Liver (tissue), 9 donors: ENCODE results near the gene FCRLA. TPM values are rescaled to one million over a fixed set of nuclear protein-coding genes. Genes with fewer than 3 reads are reported as not detected.

Source experiments
- DNase-seq: peaks from one replicate; pipeline ENCODE4 v3.0.0-alpha.2; 2017; ENCODE audit warnings: low spot score
- H3K27ac ChIP-seq, 2 donors: one replicate each; pipeline ENCODE4 v1.7.0; 2013; ENCODE audit warnings: inconsistent platforms in 2 of 2, low read length in 2 of 2, control low read depth in 1 of 2, low read depth in 1 of 2, mild to moderate bottlenecking in 1 of 2
- H3K27me3 ChIP-seq, 4 donors: one replicate each; pipeline versions ENCODE4 v1.6.1 to v1.7.0; 2013; ENCODE audit warnings: low read length in 3 of 4, inconsistent platforms in 1 of 4, mild to moderate bottlenecking in 1 of 4, moderate library complexity in 1 of 4; ENCODE audit not compliant: control insufficient read depth in 4 of 4, insufficient read depth in 4 of 4
- H3K36me3 ChIP-seq, 4 donors: one replicate each; pipeline versions ENCODE4 v1.6.1 to v1.7.0; 2013; ENCODE audit warnings: low read length in 3 of 4, mild to moderate bottlenecking in 3 of 4, low read depth in 1 of 4, moderate library complexity in 1 of 4; ENCODE audit not compliant: control insufficient read depth in 4 of 4, insufficient read depth in 3 of 4
- H3K4me1 ChIP-seq, 4 donors: one replicate each; pipeline versions ENCODE4 v1.6.1 to v1.7.0; 2013; ENCODE audit warnings: low read length in 3 of 4, mild to moderate bottlenecking in 3 of 4, moderate library complexity in 1 of 4; ENCODE audit not compliant: control insufficient read depth in 4 of 4, insufficient read depth in 4 of 4
- H3K4me3 ChIP-seq, 3 donors: one replicate each; pipeline versions ENCODE4 v1.6.1 to v1.7.0; 2013; ENCODE audit warnings: low read length in 3 of 3, control low read depth in 1 of 3, low read depth in 1 of 3, mild to moderate bottlenecking in 1 of 3
- H3K9ac ChIP-seq, 2 donors: one replicate each; pipeline ENCODE4 v1.7.0; 2013; ENCODE audit warnings: low read length in 2 of 2, mild to moderate bottlenecking in 2 of 2, moderate library complexity in 2 of 2, control low read depth in 1 of 2, low read depth in 1 of 2
- H3K9me3 ChIP-seq, 4 donors: one replicate each; pipeline versions ENCODE4 v1.6.1 to v1.7.0; 2013; ENCODE audit warnings: low read length in 3 of 4; ENCODE audit not compliant: control insufficient read depth in 4 of 4
- CTCF ChIP-seq: fragments of 150-350 bp; IDR thresholded peaks from 2 replicates; pipeline ENCODE4 v1.5.1; 2017; ENCODE audit warnings: improper control_type of control experiment, low read depth, low read length; ENCODE audit not compliant: missing input control
- FOXA1 ChIP-seq: IDR thresholded peaks from 2 replicates; pipeline ENCODE4 v1.6.1; 2016; ENCODE audit warnings: antibody characterized with exemption
- GABPA ChIP-seq, 2 donors: IDR thresholded peaks in 1 of 2; conservative IDR thresholded peaks in 1 of 2; 2 replicates each; pipeline ENCODE4 v1.6.1; 2016; ENCODE audit warnings: antibody characterized with exemption in 2 of 2, mild to moderate bottlenecking in 1 of 2, moderate library complexity in 1 of 2
- HNF4A ChIP-seq, 2 donors: conservative IDR thresholded peaks; 2 replicates each; pipeline ENCODE4 v1.6.1; 2016; ENCODE audit warnings: antibody characterized with exemption in 2 of 2, mild to moderate bottlenecking in 2 of 2
- HNF4G ChIP-seq: IDR thresholded peaks from 2 replicates; pipeline ENCODE4 v1.6.1; 2016; ENCODE audit warnings: antibody characterized with exemption
- JUND ChIP-seq, 2 donors: IDR thresholded peaks; 2 replicates each; pipeline ENCODE4 v1.6.1; 2016; ENCODE audit warnings: antibody characterized with exemption in 2 of 2
- NR2F2 ChIP-seq: IDR thresholded peaks from 2 replicates; pipeline ENCODE4 v1.6.1; 2016; ENCODE audit warnings: antibody characterized with exemption
- RAD21 ChIP-seq, 2 donors: IDR thresholded peaks; 2 replicates each; pipeline ENCODE4 v1.6.1; 2016; ENCODE audit warnings: antibody characterized with exemption in 2 of 2, mild to moderate bottlenecking in 2 of 2
- RXRA ChIP-seq, 2 donors: IDR thresholded peaks; 2 replicates each; pipeline ENCODE4 v1.6.1; 2017 to 2018; ENCODE audit warnings: antibody characterized with exemption in 2 of 2, mild to moderate bottlenecking in 1 of 2
- TAF1 ChIP-seq: conservative IDR thresholded peaks from 2 replicates; pipeline ENCODE4 v1.6.1; 2016; ENCODE audit warnings: antibody characterized with exemption, mild to moderate bottlenecking
- WGBS: extraction: QIAGEN DNeasy Blood & Tissue Kit; methylation state at CpG from one replicate; pipeline ENCODE4 v1.1.7; 2013; 5-methylcytosine and 5-hydroxymethylcytosine counted together
- polyA plus RNA-seq, 2 donors: library from polyadenylated mRNA; stranded (reverse) in 1 of 2; unstranded in 1 of 2; fragments of 200-250 nt in 1 of 2; fragments of >200 nt in 1 of 2; fragmentation: Nextera tagmentation in 1 of 2; extraction: Ambion mirVana in 1 of 2; gene quantifications; one replicate each; pipeline versions ENCODE4 v1.2.1 to v1.2.3, GENCODE V29; 2013 to 2015
- total RNA-seq, 2 donors: library from RNA; depleted of rRNA; stranded (reverse); fragments of >200 nt; gene quantifications; one replicate each; pipeline ENCODE4 v1.2.3, GENCODE V29; 2014
- TF ChIP-seq, protein P1 (sequence below): IDR thresholded peaks from 2 replicates; pipeline ENCODE4 v1.6.1; 2016; ENCODE audit warnings: antibody characterized with exemption
- TF ChIP-seq, protein P2 (sequence below): IDR thresholded peaks from 2 replicates; pipeline ENCODE4 v1.6.1; 2016; ENCODE audit warnings: antibody characterized with exemption
- donor health status: healthy.
- donor health status: healthy.
- donor health status: healthy.
- donor health status: healthy.
- donor health status: healthy.

FCRLA gene
- total and polyA plus RNA-seq, 4 donors, result 0.06 to 3.3 (median 0.29) TPM

- TF ChIP-seq, protein P1, sequence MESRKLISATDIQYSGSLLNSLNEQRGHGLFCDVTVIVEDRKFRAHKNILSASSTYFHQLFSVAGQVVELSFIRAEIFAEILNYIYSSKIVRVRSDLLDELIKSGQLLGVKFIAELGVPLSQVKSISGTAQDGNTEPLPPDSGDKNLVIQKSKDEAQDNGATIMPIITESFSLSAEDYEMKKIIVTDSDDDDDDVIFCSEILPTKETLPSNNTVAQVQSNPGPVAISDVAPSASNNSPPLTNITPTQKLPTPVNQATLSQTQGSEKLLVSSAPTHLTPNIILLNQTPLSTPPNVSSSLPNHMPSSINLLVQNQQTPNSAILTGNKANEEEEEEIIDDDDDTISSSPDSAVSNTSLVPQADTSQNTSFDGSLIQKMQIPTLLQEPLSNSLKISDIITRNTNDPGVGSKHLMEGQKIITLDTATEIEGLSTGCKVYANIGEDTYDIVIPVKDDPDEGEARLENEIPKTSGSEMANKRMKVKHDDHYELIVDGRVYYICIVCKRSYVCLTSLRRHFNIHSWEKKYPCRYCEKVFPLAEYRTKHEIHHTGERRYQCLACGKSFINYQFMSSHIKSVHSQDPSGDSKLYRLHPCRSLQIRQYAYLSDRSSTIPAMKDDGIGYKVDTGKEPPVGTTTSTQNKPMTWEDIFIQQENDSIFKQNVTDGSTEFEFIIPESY, result no peak
- TF ChIP-seq NR2F2 (no peak), GABPA (IDR thresholded peaks at IDR 0.05 in 1 of 2, conservative IDR thresholded peaks at IDR 0.05 in 1 of 2) (no peak)
Measured at GRCh38 chr1:161710560-161710959, 3.5 kb downstream of the FCRLA start (continued).

DNA sequence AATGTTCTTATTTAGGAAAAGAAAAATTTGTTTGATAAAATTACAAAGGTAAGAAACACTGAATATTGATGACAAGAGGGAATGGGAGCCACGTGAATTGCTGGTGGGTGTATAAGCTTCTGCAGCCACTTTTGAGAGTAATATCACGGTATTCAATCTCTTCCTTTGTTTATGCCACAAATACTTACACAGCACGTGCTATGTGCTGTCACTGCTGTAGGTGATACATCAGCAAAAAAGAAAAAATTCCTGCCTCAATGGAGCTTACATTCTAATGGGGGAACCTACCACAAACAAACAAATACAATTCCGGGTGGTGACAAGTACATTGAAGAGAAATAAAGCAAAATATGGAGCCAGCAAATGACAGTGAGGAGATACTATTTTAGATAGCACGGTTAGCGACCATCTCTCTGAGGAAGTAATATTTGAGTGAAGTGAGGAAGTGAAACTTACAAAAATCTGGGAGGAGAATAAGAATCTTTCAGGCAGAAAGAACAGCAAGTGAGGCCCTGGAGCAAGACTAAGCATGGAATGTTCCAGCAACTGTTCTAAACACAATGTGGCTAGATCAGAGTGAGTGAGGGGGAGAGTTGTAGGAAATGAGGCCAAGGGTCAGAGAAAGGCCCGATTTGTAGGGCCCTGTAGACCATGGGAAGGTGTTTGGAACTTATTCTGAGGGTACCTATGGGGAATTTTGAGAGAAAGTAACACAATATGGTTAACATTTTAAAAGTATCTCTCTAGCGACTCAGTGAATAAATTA is 11.7 kb downstream of the FCRLA start:
- no peak overlapping the region for H3K9ac ChIP-seq
- H3K36me3 ChIP-seq, result no peaks in the 10 kb centered on the region
- 81% methylated on average over 8 of the region's 8 CpGs for WGBS
- no peak for DNase-seq
- no peak overlapping the region for H3K4me3 ChIP-seq
- H3K27me3 ChIP-seq, result no peaks in the 10 kb centered on the region
- H3K4me1 ChIP-seq, result no peaks in the 10 kb centered on the region
- no peak overlapping the region for H3K27ac ChIP-seq
- no peaks in the 10 kb centered on the region for H3K9me3 ChIP-seq
- TF ChIP-seq FOXA1, result no peak
- no peak for TF ChIP-seq RXRA (IDR thresholded peaks at IDR 0.05)
- TF ChIP-seq GABPA (IDR thresholded peaks at IDR 0.05 in 1 of 2, conservative IDR thresholded peaks at IDR 0.05 in 1 of 2), result no peak
- TF ChIP-seq RAD21 (IDR thresholded peaks at IDR 0.05), result no peak
- no peak for TF ChIP-seq HNF4A (conservative IDR thresholded peaks at IDR 0.05)
- TF ChIP-seq TAF1, result no peak
- TF ChIP-seq HNF4G, result no peak

DNA sequence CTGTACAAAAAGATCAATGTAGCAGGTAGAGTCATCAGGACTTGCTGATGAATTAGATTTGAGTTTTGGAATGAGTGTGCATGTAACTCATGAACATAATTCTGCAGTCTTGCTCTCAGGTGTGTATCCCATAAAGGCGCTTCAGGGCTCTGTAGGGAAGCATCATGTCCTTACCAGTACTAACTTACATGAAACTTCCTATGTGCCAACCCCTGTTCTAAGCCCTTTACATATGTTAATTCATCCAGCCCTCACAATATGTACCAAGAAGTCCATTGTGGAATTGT is 12.2 kb downstream of the FCRLA start:
- H3K27ac ChIP-seq, result no peak overlapping the region

More for the DNA sequence above, 12.2 kb downstream of the FCRLA start:
- no peaks in the 10 kb centered on the region for H3K4me1 ChIP-seq
- no peaks in the 10 kb centered on the region for H3K9me3 ChIP-seq
- H3K9ac ChIP-seq, result no peak overlapping the region
- no peaks in the 10 kb centered on the region for H3K27me3 ChIP-seq
- WGBS, result 88% methylated on average over 1 of the region's 1 CpG
- H3K4me3 ChIP-seq, result no peak overlapping the region
- DNase-seq, result no peak
- TF ChIP-seq RAD21 (IDR thresholded peaks at IDR 0.05) (no peak), RXRA (IDR thresholded peaks at IDR 0.05) (no peak), TAF1 (no peak), HNF4G (no peak), CTCF (no peak), JUND (IDR thresholded peaks at IDR 0.05) (no peak)
- TF ChIP-seq, protein P2, sequence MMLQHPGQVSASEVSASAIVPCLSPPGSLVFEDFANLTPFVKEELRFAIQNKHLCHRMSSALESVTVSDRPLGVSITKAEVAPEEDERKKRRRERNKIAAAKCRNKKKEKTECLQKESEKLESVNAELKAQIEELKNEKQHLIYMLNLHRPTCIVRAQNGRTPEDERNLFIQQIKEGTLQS, result no peak
- no peaks in the 10 kb centered on the region for H3K36me3 ChIP-seq
